HG03378 (cell line): ENCODE measurements around the gene GPX1.
"Not testable (repeated sequence)": the region's sequence is repeated elsewhere in the genome, so short reads cannot be mapped to it uniquely, and the experiment has no call there.

Experiments used
- ATAC-seq: cut with Tn5 transposase; IDR thresholded peaks from one replicate; pipeline ENCODE4 v1.9.1; 2021; ENCODE audit warnings: mild to moderate bottlenecking, moderate library complexity; ENCODE audit not compliant: unreplicated experiment

GPX1 gene

DNA sequence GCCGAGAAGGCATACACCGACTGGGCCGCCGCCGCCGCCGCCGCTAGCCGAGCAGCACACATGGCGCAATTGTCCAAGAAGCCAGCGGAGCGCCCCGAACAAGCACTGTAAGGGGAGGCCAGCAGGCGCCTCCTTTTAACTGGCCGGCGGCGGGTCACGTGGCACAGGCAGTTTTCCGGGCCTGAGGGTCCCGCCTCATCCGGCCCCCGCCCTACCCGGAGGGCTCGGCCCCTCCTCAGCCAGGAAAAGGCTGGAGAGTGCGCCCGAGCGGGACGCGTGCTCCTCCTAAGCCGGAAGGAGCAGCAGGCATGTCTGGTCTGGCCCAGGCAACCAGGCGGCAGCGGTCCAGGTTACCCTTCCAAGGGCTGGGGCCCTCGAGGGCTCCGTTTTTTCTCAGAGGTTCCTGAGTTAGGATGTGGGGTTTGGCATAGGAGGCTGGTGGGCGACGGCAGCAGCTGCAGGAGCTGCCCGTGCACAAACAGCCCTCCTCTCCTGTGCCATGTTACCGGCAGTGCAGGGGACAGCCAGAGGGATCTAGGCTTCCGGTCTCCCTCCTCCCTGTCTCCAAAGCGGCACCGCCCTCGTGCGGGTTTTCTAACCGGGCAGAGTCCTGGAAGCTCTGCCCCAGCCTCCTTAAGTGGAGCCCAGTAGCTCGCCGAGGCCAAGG lies at the start of gene GPX1:
GPX1 (minus strand) TSS at position 137 of the 667 bp plus-strand sequence; CDS start at position 62, 75 bp downstream.
- ATAC-seq = peak; percentile 74

DNA sequence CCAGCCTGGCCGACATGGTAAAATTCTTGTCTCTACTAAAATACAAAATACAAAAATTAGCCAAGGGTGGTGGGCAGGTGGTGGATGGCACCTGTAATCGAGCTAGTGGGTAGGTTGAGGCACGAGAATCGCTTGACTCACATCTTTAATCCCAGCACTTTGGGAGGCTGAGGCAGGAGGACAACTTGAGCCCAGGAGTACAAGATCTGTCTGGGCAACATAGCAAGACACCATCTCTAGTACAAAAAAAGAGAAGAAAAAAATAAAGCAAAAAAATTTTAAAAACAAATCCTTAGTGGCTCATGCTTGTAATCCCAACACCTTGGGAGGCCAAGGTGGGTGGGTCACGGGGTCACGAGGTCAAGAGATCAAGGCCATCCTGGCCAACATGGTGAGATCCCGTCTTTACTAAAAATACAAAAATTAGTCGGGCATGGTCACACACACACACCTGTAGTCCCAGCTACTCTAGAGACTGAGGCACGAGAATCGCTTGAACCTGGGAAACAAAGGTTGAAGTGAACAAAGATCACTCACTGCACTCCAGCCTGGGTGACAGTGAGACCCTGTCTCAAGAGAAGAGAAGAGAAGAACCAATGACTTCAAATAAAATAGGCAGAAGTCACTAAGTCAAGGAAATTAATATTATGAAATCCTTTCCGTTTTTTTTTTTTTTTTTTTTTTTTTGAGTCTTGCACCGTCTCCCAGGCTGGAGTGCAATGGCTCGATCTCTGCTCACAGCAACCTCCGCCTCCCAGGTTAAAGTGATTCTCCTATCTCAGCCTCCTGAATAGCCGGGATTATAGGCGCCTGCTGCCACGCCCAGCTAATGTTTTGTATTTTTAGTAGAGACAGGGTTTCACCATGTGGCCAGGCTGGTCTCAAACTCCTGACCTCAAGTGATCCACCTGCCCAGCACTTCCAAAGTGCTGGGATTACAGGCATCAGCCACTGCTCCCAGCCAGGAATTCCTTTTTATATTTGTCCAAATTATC lies 48.7 kb upstream of the GPX1 start:
- no peak for ATAC-seq

DNA sequence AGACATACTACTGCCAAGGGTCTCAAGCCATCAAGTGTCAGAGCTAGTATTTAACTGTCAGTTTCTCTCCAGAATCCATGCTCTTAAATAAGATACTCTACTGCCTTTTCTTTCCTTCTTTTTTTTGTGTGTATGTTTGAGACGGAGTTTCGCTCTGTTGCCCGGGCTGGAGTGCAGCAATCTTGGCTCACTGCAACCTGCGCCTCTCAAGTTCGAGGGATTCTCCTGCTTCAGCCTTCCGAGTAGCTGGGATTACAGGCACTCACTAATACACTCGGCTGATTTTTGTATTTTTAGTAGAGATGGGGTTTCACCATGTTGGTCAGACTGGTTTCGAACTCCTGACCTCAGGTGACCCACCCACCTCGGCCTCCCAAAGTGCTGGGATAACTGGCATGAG lies 47.4 kb upstream of the GPX1 start:
- not testable (repeated sequence) for ATAC-seq

DNA sequence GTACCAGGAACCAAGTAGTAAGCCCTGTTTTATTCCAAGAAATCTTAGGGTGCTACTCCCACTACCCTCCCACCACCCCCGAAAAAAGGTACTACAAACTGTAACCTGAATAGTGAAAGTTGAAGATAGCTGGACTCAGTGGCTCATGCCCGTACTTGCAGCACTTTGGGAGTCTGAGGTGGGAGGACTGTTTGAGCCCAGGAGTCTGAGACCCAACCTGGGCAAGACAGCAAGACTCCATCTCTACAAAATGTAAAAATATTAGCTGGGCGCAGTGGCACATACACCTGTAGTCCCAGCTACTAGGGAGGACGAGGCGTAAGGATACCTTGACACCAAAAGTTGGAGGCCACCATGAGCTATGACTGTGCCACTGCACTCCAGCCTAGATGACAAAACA lies 45.7 kb upstream of the GPX1 start:
- ATAC-seq = no peak

DNA sequence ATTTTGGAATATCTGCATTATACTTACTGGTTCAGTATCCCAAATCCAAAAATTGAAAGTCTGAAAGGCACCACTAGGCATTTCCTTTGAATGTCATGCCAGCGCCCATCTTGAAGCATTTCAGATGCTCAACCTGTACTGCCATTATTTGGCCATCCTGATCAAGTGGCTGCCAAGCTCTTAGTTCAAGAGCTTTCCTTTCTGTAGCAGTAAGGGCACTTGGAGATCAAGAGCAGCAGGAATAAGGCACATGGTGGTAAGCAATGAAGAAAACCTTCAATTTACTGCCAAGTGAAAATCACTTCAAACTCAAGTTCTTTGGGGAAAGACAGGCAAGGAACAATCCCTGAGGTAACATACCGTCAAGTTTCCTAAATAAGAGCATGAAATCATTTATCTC lies 43.6 kb upstream of the GPX1 start:
- ATAC-seq = no peak

DNA sequence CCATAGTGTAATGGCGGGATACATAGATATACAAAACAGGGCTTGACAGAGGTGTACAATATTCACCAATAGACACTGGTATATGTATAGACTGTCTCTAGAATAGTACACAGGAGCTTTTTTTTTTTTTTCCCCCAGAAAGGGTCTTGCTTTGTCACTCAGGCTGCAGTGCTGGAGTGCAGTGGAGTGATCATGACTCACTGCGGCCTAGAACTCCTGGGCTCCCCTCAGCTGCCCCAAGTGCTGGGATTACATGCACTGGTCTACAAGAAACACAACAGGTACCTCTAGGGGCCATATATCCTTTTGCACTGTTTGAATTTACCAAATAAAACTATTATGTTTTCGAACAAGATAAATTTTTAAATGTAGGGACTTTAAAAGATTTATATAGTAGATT lies 41.3 kb upstream of the GPX1 start:
- no peak for ATAC-seq

DNA sequence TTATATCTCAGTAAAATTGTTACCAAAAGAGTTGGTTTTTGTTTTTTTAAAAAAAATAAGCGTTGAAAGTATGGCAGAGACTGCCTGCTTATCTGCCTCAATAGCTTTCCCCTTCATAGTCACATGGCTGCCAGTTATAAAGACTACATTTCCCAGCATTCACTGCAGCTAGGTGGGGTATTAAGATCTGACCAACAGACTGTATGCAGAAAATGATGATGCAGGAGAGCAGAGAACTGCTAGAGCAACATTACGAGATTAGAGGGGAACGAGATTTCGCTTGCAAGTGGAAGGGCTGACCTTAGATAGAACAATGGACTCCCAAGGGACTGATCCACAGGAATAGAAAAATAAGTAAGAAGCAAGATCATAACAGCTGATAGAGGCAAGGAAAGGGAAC lies 39.3 kb upstream of the GPX1 start:
- no peak for ATAC-seq

DNA sequence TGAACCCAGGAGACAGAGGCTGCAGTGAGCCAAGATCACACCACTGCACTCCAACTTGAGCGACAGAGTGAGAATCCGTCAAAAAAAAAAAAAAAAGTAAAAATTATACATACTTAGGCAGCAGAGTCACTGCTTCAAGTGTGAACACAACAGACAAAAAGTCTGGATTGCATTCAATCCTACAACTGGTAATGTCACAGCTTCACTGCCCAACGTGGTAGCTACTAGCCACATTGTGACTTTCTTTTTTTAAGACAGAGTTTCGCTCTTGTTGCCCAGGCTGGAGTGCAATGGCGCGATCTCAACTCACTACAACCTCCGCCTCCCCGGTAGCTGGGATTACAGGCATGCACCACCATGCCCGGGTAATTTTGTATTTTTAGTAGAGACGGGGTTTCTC lies 33.2 kb upstream of the GPX1 start:
- not testable (repeated sequence) for ATAC-seq

DNA sequence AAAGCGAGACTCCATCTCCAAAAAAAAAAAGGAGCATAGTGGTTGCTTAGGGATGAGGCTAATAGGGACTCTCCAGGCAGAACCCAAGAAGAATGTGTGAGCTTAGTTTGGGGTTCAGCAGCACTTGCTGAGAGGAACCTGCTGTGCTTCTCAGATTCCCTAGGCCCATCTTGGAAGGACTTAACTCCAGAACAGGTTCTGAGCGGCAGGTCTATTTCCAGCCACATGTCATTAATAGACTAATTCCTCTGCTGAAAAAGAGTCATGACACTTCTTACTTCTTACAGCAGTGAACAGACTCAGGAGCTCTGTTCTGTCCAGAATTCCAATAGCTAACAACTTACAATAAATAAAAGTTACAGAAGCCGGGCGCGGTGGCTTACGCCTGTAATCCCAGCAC lies 31.1 kb upstream of the GPX1 start:
- ATAC-seq = no peak

DNA sequence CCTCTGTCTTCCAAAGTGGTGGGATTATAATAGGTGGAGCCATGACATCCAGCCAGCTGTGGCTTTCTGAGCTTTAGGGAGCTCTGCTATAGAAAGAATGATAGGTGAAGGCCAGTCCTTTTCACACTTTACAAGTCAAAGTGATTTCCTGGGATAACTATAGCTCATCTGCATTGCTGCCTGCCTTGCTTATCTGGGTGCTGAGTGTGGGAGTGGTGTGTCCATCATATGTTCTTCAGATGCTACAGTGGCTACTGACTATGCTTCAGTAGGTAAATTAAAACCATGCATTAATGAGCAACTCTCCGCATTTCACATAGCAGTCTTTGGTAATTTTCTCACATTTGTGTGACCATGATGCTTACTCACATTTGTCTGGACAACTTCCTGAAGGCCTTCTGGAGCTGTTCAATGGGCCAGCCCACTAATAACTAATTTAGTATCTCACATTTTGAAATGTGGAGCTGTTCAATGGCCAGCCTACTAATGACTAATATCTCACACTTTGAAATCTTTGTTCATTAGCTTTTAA lies 30.2 kb upstream of the GPX1 start:
- no peak for ATAC-seq

DNA sequence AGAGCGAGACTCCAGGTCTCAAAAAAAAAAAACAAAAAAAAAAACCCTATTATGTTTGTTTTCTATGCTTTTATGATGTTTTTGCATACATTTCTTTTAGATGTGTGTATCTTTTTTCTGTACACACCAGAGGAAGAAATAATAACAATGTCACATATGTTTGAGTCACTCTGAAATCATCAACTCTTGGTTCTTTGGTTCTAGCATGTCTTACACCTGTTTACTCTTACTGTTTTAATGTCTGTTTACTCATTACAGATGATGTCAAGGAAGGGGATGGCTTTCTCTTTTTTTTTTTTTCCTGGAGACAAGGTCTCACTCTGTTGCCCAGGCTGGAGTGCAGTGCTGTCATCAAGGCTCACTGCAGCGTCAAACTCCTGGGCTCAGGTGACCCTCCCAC lies 29.6 kb upstream of the GPX1 start:
- ATAC-seq = no peak

DNA sequence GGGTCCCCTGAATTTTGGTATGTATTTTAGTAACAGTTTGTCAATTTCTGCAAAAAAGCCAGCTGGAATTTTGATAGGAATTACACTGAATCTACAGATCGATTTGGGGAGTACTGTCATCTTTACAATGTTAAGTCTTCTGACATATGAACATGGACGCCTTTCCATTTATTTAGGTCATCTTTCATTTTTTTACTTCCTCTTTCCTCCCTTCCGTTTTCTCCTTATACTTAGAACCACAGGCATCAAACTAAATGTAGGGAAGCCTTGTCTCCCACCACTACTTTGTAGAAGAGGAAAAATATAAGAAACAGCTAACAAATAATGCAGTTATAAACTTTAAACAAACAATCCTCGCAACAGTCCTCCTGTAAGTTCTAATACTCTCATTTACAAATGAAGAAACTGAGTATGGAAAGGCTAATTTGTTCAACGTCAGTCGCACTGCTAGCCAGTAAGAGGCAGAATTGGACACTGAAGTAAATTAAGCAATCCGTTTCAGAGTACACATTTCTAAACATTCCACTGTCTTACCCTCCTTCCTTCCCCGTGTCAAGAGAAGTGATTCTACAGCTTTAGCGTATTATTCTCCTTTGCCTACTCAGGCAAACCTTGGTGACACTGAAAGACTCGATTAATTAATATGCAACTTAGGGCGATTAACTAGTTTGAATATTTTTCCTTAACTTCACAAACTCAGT lies 28.1 kb upstream of the GPX1 start:
- no peak for ATAC-seq

DNA sequence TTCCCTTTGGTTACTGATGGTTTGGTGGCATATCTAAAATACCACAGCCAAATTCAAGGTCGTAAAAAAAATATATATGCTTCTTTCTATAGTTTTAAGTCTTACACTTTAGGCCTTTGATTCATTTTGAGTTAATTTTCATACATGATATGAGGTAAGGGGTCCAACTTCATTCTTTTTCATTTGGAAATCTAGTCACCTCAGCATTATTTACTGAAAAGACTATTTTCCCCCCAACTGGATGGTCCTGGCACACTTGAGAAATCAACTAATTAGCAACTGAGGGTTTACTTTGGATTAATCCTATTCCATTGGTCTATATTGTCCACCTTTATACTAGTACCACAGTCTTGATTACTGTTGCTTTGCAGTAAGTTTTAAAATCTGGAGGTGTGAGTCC lies 27.5 kb upstream of the GPX1 start:
- no peak for ATAC-seq

DNA sequence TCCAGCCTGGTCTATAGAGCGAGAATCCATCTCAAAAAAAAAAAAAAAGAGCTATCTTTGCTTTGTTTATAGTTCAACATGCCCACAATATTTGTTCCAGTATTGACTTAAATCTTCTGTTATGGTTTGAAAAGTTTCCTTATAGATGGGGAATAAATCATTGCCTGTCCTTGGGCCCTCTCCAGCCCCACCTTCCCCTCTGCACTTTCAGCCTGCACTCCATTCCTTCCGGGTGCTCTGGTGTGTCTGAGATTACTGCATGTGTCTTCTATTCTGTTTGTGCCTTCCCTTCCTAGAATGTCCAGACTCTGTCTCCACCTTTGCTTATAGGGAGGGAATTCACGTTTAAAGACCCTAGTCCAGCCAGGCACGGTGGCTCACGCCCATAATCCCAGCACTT lies 25.2 kb upstream of the GPX1 start:
- ATAC-seq = no peak

DNA sequence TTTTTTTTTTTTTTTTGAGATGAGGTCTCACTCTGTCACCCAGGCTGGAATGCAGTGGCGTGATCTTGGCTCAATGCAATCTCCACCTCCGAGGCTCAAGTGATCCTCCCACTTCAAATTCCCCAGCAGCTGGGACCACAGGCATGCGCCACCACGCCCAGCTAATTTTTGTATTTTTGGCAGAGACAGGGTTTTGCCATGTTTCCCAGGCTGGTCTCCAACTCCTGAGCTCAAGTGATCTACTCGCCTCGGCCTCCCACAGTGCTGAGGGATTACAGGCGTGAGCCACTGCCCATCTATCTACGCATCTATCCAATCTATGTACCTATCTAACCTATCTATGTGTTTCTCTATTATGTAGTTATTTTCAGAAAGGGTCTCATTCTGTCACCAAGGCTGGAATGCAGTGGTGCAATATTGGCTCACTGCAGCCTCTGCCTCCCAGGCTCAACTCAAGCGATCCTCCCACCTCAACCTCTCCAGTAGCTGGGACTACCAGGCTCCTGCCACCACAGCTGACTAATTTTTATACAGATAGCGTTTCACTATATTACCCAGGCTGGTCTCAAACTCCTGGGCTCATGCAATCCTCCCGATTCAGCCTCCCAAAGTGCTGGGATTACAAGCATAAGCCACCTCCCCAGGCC lies 20.2 kb upstream of the GPX1 start:
- ATAC-seq = no peak

DNA sequence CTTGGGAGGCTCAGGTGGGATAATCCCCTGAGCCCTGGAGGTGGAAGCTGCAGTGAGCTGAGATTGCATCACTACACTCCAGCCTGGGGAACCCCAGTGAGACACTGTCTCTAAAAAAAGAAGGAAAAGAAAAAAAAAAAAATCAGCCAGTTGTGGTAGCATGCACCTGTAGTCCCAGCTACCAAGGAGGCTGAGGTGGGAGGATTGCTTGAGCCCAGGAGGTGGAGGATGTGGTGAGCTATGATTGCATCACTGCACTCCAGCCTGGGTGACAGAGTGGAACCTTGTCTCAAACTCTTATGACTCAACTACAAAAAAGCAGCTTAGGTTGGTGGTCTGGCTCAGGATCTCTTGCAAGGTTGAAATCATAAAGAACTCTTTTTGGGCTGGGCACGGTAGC lies 19.3 kb upstream of the GPX1 start:
- ATAC-seq = no peak

DNA sequence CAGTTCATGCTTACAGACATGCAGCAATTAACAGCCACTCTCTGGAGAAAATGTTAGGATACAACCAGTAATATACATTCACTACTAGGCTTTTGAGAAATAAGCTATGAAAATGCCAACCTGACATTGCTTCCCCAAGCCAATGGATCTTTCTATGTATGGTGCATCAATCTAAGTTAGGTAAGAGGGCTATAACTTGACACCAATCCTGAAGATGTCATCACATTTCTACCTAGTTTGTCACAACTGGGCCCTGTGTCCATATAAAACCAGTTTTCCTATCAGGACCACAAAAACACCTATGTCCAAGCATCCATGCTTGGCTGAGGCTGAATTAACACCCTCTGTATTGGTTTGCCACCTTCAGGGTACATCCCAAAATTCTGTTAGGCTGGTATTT lies 13.8 kb upstream of the GPX1 start:
- ATAC-seq = no peak

DNA sequence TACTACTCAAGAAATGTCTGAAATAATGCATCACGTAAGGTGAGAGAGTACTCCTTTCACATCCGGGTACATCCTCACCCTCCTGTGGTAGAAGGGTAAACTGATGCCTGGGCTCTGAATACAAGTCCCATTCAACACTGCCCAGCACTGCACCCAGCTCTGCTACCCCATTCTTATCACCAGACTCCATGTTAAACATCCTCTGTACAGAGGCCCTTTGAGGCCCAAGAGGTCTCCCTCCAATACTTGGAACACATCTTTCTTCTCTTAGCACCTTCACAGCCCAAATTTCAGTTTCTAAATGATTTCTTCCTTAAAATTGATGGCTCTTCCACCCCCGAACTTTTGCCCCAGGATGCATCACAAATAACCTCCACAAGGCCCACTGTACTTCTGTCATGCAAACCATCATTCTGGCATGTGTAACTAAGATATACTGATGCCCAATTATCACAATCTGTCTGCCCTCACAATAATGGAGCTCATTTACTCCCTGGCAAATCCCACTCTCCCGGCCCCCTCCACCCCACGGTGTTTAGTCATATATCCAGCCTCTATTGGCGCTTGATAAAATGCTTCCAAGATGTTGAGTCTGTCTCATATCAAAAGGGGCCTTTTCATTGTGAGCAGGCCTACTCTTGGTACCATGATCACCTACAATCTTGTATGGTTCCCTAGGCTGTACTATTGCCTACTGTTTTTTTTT lies 12.6 kb upstream of the GPX1 start:
- ATAC-seq = no peak

DNA sequence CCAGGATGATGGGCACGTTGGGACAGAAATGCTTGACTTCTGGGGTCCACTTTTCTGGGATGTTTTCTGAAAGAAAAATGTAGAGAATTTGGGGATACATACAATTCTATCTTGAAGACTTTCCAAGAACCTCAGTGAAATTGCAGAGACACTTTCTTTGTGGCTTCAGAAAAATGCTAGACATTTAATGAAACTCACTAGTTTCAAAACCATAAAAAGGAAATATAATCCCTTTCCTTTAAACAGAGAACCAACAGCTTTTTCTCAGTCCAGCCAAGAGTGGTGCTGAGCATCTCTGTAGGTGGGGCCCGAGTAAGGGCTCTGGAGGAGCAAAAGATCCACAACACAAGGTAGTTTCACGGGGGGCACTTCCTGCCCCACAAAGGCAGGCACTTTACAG lies 4.4 kb upstream of the GPX1 start:
- no peak for ATAC-seq

DNA sequence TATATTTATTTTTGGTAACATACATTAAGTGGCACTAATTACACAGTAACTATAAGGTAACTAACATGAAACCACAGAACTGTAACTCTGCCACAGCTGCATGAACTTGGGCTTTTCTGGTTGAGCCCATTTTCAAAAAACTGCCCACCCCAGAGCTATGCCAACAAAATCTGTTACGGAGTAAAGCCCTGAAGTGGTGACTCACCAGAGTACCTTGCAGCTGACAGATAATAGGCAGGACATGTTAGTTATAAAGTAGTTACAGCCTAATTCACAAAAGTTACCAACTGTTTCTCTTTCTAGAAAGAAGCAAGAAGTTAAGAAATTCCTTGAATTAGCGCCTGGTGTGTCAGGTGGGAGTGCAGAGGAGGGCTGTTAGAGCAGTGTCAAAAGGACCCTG lies 1.5 kb upstream of the GPX1 start:
- no peak for ATAC-seq
